Rectal smooth muscle tissue (tissue), 1 donor: ENCODE measurements around the gene UPK3B.
"Not testable (repeated sequence)": the region's sequence is repeated elsewhere in the genome, so short reads cannot be mapped to it uniquely, and the experiment has no call there.

Experiments used
- H3K27ac ChIP-seq: one replicate; pipeline ENCODE4 v1.7.0; 2013; ENCODE audit warnings: low read depth, low read length, inconsistent platforms
- H3K27me3 ChIP-seq: one replicate; pipeline ENCODE4 v1.7.0; 2013; ENCODE audit warnings: low read length; ENCODE audit not compliant: control insufficient read depth, insufficient read depth
- H3K36me3 ChIP-seq: one replicate; pipeline ENCODE4 v1.7.0; 2013; ENCODE audit warnings: low read length; ENCODE audit not compliant: control insufficient read depth, insufficient read depth
- H3K4me1 ChIP-seq: one replicate; pipeline ENCODE4 v1.7.0; 2013; ENCODE audit warnings: low read length; ENCODE audit not compliant: control insufficient read depth, insufficient read depth
- H3K4me3 ChIP-seq: one replicate; pipeline ENCODE4 v1.7.0; 2013; ENCODE audit warnings: low read length
- H3K9ac ChIP-seq: one replicate; pipeline ENCODE4 v1.7.0; 2013; ENCODE audit warnings: low read length

UPK3B gene

GRCh38 chr7:76549855-76550248 is 39.5 kb downstream of the UPK3B start:
- H3K27me3 ChIP-seq, H3K36me3 ChIP-seq, H3K4me1 ChIP-seq: not testable (repeated sequence)
- peak overlapping the region; percentile 74 for H3K27ac ChIP-seq
- peak overlapping the region; percentile 84 for H3K4me3 ChIP-seq
- H3K9ac ChIP-seq: peak overlapping the region; percentile 25

DNA sequence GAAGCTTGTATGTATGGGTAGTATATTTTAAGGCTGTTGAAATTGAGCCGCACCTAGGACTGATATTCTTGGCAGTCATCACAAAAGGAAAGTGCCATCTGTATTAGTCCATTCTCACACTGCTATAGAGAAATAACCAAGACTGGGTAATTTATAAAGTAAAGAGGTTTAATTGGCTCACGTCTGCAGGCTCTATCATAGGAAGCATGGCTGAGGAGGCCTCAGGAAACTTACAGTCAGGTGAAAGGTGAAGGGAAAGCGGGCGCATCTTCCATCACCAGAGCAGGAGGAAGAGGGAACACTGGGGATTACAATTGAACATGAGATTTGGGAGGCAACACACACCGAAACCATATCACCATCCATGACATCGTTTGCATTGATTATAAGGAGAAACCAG is 41.6 kb downstream of the UPK3B start:
- H3K36me3 ChIP-seq, H3K9ac ChIP-seq, H3K27me3 ChIP-seq, H3K27ac ChIP-seq, H3K4me3 ChIP-seq, H3K4me1 ChIP-seq: not testable (repeated sequence)

GRCh38 chr7:76559685-76560084 is 49.3 kb downstream of the UPK3B start:
- H3K9ac ChIP-seq, H3K27me3 ChIP-seq, H3K4me3 ChIP-seq, H3K27ac ChIP-seq, H3K4me1 ChIP-seq, H3K36me3 ChIP-seq: not testable (repeated sequence)

- H3K27ac ChIP-seq, H3K36me3 ChIP-seq, H3K27me3 ChIP-seq, H3K4me1 ChIP-seq, H3K9ac ChIP-seq, H3K4me3 ChIP-seq: not testable (repeated sequence)
Measured at GRCh38 chr7:76560157-76560556, 49.8 kb downstream of the UPK3B start.

DNA sequence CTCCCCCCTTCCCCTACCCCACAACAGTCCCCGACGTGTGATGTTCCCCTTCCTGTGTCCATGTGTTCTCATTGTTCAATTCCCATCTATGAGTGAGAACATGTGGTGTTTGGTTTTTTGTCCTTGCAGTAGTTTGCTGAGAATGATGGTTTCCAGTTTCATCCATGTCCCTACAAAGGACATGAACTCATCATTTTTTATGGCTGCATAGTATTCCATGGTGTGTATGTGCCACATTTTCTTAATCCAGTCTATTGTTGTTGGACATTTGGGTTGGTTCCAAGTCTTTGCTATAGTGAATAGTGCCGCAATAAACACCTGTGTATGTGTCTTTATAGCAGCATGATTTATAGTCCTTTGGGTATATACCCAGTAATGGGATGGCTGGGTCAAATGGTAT is 51.0 kb downstream of the UPK3B start:
- not testable (repeated sequence) for H3K9ac ChIP-seq, H3K27me3 ChIP-seq, H3K36me3 ChIP-seq, H3K4me1 ChIP-seq, H3K4me3 ChIP-seq, H3K27ac ChIP-seq

- H3K27ac ChIP-seq, H3K4me3 ChIP-seq, H3K9ac ChIP-seq, H3K27me3 ChIP-seq, H3K36me3 ChIP-seq, H3K4me1 ChIP-seq: not testable (repeated sequence)
Measured at GRCh38 chr7:76565001-76565400, 54.6 kb downstream of the UPK3B start.
